GM21447 (cell line): ENCODE results near the gene PIK3R1.
A peak's percentile ranks its signal among the peaks of the same experiment; 100 is the strongest.

Source experiments
- ATAC-seq: cut with Tn5 transposase; IDR thresholded peaks from one replicate; pipeline ENCODE4 v1.9.1; 2021; ENCODE audit not compliant: unreplicated experiment

Gene PIK3R1

GRCh38 chr5:68292316-68292715 is 76.8 kb downstream of the PIK3R1 start:
- no peak for ATAC-seq

DNA sequence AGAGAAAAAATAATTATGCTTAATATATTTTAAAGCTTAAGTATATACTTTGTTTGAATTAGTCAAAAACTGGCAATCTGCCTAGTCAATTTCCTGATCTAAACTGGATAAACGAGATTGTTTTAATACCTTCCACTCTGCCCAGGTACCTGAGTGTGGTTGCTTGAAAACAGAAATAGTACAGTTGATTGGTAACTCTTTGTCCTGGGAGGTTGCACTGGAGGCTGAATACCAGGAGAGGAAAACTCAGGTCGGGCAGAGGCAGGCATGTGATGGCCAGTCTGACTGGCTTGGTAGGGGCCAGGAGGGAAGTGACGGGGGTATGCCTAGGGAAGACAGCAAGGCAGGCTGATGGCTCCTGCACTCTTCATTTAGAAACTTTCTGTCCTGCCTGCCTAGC is 80.2 kb downstream of the PIK3R1 start:
- no peak for ATAC-seq

- no peak for ATAC-seq
Observed at GRCh38 chr5:68296895-68297294, 81.3 kb downstream of the PIK3R1 start.

GRCh38 chr5:68297656-68298055 is 82.1 kb downstream of the PIK3R1 start:
- no peak for ATAC-seq

- ATAC-seq, result no peak
Observed at GRCh38 chr5:68298479-68298878, 82.9 kb downstream of the PIK3R1 start.

DNA sequence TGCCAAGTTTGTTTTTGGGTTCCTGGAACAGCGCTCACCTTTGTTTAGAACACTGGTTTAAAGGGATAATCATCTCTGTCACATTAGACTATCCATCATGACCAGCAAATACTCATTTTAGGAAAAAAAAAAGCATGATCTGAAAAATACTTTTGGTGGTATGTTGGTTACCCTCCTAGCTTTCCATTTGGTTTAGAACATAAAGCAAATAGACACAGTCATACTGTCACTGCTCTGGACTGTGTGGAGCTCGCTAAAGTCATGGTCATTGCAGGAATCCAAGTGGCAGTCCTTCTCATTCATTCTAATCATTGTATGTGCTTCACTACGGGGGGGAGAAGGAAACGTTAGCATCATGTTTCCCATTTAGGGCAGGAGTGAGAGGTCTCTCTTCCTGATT is 83.5 kb downstream of the PIK3R1 start:
- no peak for ATAC-seq

- no peak for ATAC-seq
Observed at GRCh38 chr5:68299575-68299974, 84.0 kb downstream of the PIK3R1 start.

DNA sequence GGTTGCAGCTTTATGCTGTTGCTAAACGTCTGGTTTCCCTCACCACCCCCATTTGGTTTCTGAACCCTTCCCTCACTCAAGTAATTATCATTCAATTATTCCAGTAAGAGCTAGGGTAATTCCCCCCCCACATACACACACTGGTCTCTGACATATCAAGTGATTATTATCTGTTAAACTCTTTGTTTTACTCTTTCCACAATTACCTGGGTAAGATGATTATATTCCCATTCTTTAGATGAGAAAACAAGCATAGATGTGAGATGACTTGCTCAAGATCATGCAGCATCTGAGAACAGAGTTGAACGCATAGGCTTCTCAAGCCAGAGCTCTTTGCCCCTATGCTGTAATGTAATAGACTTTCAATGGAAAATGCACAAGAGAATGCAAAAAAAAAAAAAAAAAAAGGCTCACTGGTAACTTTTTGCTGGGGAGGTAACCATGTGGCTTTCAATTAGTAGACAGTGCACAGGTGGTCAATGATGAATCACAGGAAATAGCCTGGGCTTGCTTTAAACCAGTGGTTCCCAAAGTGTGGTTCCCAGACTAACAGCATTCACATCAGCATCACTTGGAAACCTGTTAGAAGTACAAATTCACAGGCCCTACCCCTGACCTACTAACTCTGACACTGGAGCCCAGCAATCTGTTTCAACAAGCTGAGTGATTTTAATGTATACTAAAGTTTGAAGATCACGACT is 87.6 kb downstream of the PIK3R1 start:
- peak; percentile 86 for ATAC-seq

GRCh38 chr5:68303754-68304420 is 88.3 kb downstream of the PIK3R1 start:
- no peak for ATAC-seq

DNA sequence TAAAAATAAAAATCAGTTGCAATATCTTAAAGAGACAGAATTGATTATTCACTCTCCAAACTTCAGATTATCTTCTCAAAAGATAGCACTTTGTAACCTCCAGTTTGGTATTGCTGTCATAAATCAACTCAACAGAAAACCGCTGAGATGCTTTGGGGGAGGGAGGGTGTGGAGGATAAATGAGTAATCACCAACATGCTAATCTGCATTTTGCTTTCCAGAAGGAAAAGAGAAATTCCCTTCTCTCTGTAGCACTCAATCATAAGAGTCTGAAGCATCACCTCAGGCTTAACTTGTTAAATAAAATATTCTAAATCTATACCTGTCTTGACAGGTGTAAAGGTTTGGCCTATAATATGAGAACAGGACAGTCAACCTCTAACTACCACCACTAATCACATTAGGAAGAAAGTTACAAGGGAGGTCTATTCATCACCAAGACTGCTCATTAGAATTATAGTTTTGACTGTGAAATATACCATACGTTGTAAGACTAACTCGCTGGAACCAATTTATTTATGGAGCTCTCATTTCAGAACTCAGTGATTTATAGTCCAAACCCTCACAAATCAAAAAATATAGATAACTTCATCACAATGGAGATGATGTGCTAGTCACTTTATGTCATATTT is 89.0 kb downstream of the PIK3R1 start:
- no peak for ATAC-seq

DNA sequence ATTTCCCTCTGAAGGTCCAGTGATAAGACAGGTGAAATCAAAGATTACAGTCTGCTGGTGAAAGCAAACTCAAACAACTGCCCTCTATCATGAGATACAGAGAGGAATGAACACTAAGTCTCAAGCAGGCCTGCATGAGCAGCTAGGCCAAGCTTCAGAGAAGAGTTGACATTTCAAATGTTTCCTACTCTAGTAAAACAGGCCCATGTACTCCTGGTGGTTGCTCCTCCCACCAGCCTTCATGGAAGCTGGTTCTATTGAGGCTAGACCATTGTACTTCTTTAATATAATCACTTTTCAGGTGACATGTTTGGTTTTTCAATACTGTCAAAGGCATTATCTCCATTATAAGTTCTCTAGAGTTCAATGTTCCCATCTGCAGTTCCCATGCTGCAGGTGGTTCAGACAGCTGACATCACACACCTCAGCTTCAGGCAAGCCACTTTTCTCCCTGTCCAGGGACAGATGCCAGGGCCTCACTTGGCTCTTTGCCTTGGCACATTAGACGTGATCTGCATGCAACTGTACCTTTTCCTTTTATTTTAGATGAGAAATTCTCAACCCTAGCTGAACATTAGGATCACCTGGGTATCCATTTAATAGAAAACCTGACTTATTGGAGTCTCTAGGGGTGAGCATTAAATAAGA is 89.8 kb downstream of the PIK3R1 start:
- ATAC-seq, result no peak

- ATAC-seq, result no peak
Observed at GRCh38 chr5:68306361-68307014, 90.9 kb downstream of the PIK3R1 start.

DNA sequence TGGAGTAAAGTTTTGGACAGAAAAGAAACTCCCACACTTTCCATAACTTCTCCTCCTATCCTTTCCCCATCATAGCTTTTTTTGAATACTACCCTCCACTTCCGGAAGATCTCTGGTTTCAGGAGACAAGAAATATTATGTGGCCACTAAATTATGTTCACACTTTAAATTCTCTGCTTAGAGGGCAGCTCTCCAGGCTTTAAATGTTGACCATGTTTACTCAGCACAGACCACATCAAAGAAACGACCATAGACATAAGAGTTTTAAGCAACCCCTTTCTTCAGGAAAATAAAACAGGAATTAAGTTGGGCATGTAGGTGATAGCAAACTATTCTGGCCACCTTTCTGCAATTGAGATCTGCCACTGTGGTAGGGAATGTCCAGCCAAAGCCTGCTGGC is 97.8 kb downstream of the PIK3R1 start:
- ATAC-seq, result no peak

GRCh38 chr5:68314465-68314864 is 98.9 kb downstream of the PIK3R1 start:
- no peak for ATAC-seq

DNA sequence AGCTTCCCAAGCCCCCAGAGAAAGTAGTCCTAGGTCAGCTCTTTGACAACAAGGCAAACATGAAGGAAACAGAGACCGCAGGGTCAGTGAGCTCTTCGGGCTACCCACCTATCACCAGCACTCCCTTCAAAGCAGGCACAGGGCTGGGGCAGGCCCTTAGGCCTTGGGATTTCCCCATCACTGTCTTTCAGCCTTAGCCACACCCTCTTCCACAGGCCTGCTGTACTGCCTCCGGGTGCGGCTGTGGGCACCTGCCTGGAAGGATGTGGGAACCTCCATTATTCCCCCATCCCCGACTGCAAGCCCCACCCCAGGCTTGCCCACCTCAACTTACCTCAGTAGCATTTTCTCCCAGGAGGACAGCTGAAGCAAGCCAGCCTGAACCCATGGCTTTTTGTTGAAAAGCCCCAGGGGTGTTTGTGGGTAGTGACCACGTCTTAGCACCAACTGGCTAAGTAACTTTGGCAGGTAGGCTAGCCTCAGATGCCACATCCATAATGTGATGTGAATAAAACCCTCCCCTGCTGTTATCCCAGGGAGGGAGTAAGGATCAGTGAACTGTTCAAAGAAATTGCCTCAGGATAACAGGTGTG is 100.2 kb downstream of the PIK3R1 start:
- peak; percentile 98 for ATAC-seq

- no peak for ATAC-seq
Observed at GRCh38 chr5:68316469-68316868, 100.9 kb downstream of the PIK3R1 start.

GRCh38 chr5:68317646-68318045 is 102.1 kb downstream of the PIK3R1 start:
- no peak for ATAC-seq

- ATAC-seq, result no peak
Observed at GRCh38 chr5:68318955-68319705, 103.6 kb downstream of the PIK3R1 start.

- ATAC-seq, result no peak
Observed at GRCh38 chr5:68319706-68320412, 104.3 kb downstream of the PIK3R1 start.
